Right atrium auricular region (tissue), 2 donors: Measurements from ENCODE around the gene CDH13. TPM values are rescaled to one million over a fixed set of nuclear protein-coding genes. Genes with fewer than 3 reads are reported as not detected.
A peak's percentile ranks its signal among the peaks of the same experiment; 100 is the strongest.

Source experiments
- DNase-seq: peaks from one replicate; pipeline ENCODE4 v3.0.0-alpha.2; 2019; ENCODE audit warnings: low spot score
- H3K27ac ChIP-seq, 2 donors: fragments of 200-600 bp; sonication (generic); 1 replicate in 1 of 2; 2 replicates in 1 of 2; pipeline ENCODE4 v1.5.1; 2016 to 2019
- H3K27me3 ChIP-seq, 2 donors: fragments of 200-600 bp; sonication (generic); one replicate each; pipeline versions ENCODE4 v1.5.1 to v1.6.0; 2017 to 2019
- H3K36me3 ChIP-seq: fragments of 200-600 bp; sonication (generic); one replicate; pipeline ENCODE4 v1.5.1; 2016
- H3K4me1 ChIP-seq, 2 donors: fragments of 200-600 bp; sonication (generic); one replicate each; pipeline versions ENCODE4 v1.5.1 to v1.6.0; 2017 to 2019
- H3K4me3 ChIP-seq, 2 donors: fragments of 200-600 bp; sonication (generic); 1 replicate in 1 of 2; 2 replicates in 1 of 2; pipeline ENCODE4 v1.5.1; 2017 to 2019; ENCODE audit warnings: mild to moderate bottlenecking in 1 of 2, moderate library complexity in 1 of 2
- H3K9me3 ChIP-seq, 2 donors: fragments of 200-600 bp; sonication (generic); one replicate each; pipeline ENCODE4 v1.5.1; 2019
- CTCF ChIP-seq, 2 donors: fragments of 200-600 bp; sonication (generic); IDR thresholded peaks; one replicate each; pipeline ENCODE4 v1.5.1; 2019; ENCODE audit warnings: antibody characterized with exemption in 2 of 2
- total RNA-seq, 2 donors: library from RNA; depleted of rRNA; stranded (reverse); fragments of >200 nt; gene quantifications; one replicate each; pipeline ENCODE4 v1.1.0, GENCODE V29; 2016

The CDH13 gene
- total RNA-seq, 2 donors from 2014 or later, result 75.4 to 85.9 TPM

- H3K36me3 ChIP-seq, result no peaks in the 10 kb centered on the region
- no peaks in the 10 kb centered on the region for H3K4me1 ChIP-seq
- H3K4me3 ChIP-seq, result no peak overlapping the region
- H3K9me3 ChIP-seq, result no peaks in the 10 kb centered on the region
- no peaks in the 10 kb centered on the region for H3K27me3 ChIP-seq
- no peak for TF ChIP-seq CTCF (IDR thresholded peaks at IDR 0.05)
- no peak overlapping the region for H3K27ac ChIP-seq
- peak; percentile 2 for DNase-seq
Observed at GRCh38 chr16:83633286-83633685, 1006.5 kb downstream of the CDH13 start.

GRCh38 chr16:83648347-83648746 is 1021.6 kb downstream of the CDH13 start:
- no peak for DNase-seq
- Histone ChIP-seq H3K27me3 (no peaks in the 10 kb centered on the region), H3K36me3 (no peaks in the 10 kb centered on the region), H3K4me1 (no peaks in the 10 kb centered on the region), H3K27ac (no peak overlapping the region), H3K9me3 (no peaks in the 10 kb centered on the region), H3K4me3 (no peak overlapping the region)
- no peak for TF ChIP-seq CTCF (IDR thresholded peaks at IDR 0.05)

- no peaks in the 10 kb centered on the region for H3K27me3 ChIP-seq
- no peaks in the 10 kb centered on the region for H3K9me3 ChIP-seq
- DNase-seq, result no peak
- H3K4me3 ChIP-seq, result no peak overlapping the region
- H3K27ac ChIP-seq, result no peak overlapping the region
- no peaks in the 10 kb centered on the region for H3K36me3 ChIP-seq
- H3K4me1 ChIP-seq, result no peaks in the 10 kb centered on the region
- TF ChIP-seq CTCF (IDR thresholded peaks at IDR 0.05), result no peak
Observed at GRCh38 chr16:83651871-83652270, 1025.1 kb downstream of the CDH13 start.

GRCh38 chr16:83652943-83653342 is 1026.2 kb downstream of the CDH13 start:
- Histone ChIP-seq H3K4me1 (no peaks in the 10 kb centered on the region), H3K4me3 (no peak overlapping the region), H3K27ac (no peak overlapping the region), H3K9me3 (no peaks in the 10 kb centered on the region), H3K36me3 (no peaks in the 10 kb centered on the region), H3K27me3 (no peaks in the 10 kb centered on the region)
- TF ChIP-seq CTCF (IDR thresholded peaks at IDR 0.05), result no peak
- no peak for DNase-seq

GRCh38 chr16:83653785-83654184 is 1027.0 kb downstream of the CDH13 start:
- no peaks in the 10 kb centered on the region for H3K27me3 ChIP-seq
- TF ChIP-seq CTCF (IDR thresholded peaks at IDR 0.05), result no peak
- no peak overlapping the region for H3K27ac ChIP-seq
- DNase-seq, result no peak
- H3K36me3 ChIP-seq, result no peaks in the 10 kb centered on the region
- no peaks in the 10 kb centered on the region for H3K4me1 ChIP-seq
- no peaks in the 10 kb centered on the region for H3K9me3 ChIP-seq
- no peak overlapping the region for H3K4me3 ChIP-seq

GRCh38 chr16:83660282-83660681 is 1033.5 kb downstream of the CDH13 start:
- Histone ChIP-seq H3K27ac (no peak overlapping the region), H3K4me3 (no peak overlapping the region), H3K9me3 (peaks cover 0 to 4% of the 10 kb centered on the region in 2 donors), H3K36me3 (no peaks in the 10 kb centered on the region), H3K4me1 (no peaks in the 10 kb centered on the region), H3K27me3 (no peaks in the 10 kb centered on the region)
- no peak for TF ChIP-seq CTCF (IDR thresholded peaks at IDR 0.05)
- no peak for DNase-seq
